ENCODE data around the gene ZNF318. TPM values are rescaled to one million over a fixed set of nuclear protein-coding genes. Genes with fewer than 3 reads are reported as not detected.
"Not testable (repeated sequence)": the region's sequence is repeated elsewhere in the genome, so short reads cannot be mapped to it uniquely, and the experiment has no call there.

ZNF318 gene
- total and polyA plus RNA-seq, 12 donors, result 5.9 to 19.3 (median 13.2) TPM

DNA sequence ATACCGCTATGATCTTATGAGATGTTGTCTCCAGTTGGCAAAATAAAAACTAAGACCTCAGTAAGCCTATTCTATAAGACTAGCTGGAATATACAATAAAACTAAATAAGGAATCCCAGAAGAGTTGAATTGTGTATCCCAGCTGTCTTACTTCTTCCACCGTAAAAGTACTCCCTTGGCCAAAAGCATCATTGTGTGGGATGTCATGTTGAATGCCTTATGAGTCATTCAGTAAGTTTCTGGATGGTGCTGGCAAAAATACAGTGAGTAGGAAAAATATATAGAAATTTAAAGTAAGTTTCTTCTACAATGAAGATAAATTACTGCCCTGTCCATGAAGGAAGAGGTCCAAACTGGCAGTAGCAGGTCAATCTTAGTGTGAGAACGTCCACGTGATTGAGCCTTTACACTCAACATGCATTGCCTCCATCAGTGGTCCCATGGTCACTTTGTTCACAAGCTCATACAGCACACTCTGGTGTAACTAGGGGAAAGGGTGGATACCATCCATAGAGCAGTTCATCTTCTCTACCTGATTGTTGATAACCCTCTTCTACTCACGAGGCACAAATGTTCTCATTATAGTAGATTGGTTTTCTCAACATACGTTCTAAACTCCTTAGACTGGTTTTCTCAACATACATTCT lies 13.7 kb upstream of the ZNF318 start:
- 77 to 81% (median 78%) methylated on average over 6 of the region's 6 CpGs for WGBS, 4 donors
- Histone ChIP-seq H3K27ac (no peak overlapping the region), H3K36me3 (replicated peaks in 1 of 2) (no peaks in the 10 kb centered on the region), H3K4me3 (no peak overlapping the region), H3K27me3 (no peaks in the 10 kb centered on the region), H3K4me1 (replicated peaks in 1 of 2) (no peaks in the 10 kb centered on the region), H3K9me3 (replicated peaks in 1 of 3) (no peaks in the 10 kb centered on the region)
- no peak for DNase-seq
- intact Hi-C loops (cut with DNase I), result loop anchor here (5.0 to 10.0 kb wide), 2 partner anchors 114 to 122 kb away; no protein-coding TSS in a partner anchor
- TF ChIP-seq, protein P1, sequence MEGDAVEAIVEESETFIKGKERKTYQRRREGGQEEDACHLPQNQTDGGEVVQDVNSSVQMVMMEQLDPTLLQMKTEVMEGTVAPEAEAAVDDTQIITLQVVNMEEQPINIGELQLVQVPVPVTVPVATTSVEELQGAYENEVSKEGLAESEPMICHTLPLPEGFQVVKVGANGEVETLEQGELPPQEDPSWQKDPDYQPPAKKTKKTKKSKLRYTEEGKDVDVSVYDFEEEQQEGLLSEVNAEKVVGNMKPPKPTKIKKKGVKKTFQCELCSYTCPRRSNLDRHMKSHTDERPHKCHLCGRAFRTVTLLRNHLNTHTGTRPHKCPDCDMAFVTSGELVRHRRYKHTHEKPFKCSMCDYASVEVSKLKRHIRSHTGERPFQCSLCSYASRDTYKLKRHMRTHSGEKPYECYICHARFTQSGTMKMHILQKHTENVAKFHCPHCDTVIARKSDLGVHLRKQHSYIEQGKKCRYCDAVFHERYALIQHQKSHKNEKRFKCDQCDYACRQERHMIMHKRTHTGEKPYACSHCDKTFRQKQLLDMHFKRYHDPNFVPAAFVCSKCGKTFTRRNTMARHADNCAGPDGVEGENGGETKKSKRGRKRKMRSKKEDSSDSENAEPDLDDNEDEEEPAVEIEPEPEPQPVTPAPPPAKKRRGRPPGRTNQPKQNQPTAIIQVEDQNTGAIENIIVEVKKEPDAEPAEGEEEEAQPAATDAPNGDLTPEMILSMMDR (IDR thresholded peaks at IDR 0.05), result no peak
- TF ChIP-seq POLR2A (IDR thresholded peaks at IDR 0.05), result no peak

GRCh38 chr6:43380858-43381257 lies 11.4 kb upstream of the ZNF318 start:
- not testable (repeated sequence) for H3K9me3 ChIP-seq (replicated peaks in 1 of 3); H3K36me3 ChIP-seq (replicated peaks in 1 of 2); H3K27me3 ChIP-seq; H3K4me1 ChIP-seq (replicated peaks in 1 of 2); H3K27ac ChIP-seq; DNase-seq; H3K4me3 ChIP-seq
- WGBS, 4 donors, result 84 to 92% (median 88%) methylated on average over 9 of the region's 9 CpGs
- intact Hi-C loops (cut with DNase I), result loop anchor here (5.0 to 10.0 kb wide), 2 partner anchors 116 to 124 kb away; no protein-coding TSS in a partner anchor

DNA sequence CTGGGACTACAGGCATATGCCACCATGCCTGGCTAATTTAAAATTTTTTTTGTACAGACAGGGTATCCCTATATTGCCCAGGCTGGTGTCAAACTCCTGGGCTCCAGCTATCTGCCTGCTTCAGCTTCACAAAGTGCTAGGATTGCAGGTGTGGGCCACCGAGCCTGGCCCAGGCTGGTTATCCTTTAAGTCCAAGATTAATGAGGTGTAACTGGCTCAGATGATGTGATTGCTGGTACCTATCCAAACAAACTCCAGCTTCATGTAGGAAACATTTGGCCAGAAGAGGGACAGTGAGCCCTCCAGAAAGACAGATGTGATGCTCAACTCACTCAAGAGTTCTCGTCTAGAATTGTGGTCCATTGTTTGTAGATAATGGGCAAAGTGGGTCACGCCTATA lies 9.2 kb upstream of the ZNF318 start:
- Histone ChIP-seq H3K4me1 (replicated peaks in 1 of 2) (no peaks in the 10 kb centered on the region), H3K4me3 (no peak overlapping the region), H3K9me3 (replicated peaks in 1 of 3) (no peaks in the 10 kb centered on the region), H3K27ac (no peak overlapping the region), H3K36me3 (replicated peaks in 1 of 2) (no peaks in the 10 kb centered on the region), H3K27me3 (no peaks in the 10 kb centered on the region)
- intact Hi-C loops (cut with DNase I), result no loop called here
- TF ChIP-seq, protein P1 (IDR thresholded peaks at IDR 0.05), result no peak
- TF ChIP-seq POLR2A (IDR thresholded peaks at IDR 0.05), result no peak
- WGBS, 4 donors, result 71 to 82% (median 73%) methylated on average over 2 to 3 of the region's 3 CpGs
- DNase-seq, result no peak

DNA sequence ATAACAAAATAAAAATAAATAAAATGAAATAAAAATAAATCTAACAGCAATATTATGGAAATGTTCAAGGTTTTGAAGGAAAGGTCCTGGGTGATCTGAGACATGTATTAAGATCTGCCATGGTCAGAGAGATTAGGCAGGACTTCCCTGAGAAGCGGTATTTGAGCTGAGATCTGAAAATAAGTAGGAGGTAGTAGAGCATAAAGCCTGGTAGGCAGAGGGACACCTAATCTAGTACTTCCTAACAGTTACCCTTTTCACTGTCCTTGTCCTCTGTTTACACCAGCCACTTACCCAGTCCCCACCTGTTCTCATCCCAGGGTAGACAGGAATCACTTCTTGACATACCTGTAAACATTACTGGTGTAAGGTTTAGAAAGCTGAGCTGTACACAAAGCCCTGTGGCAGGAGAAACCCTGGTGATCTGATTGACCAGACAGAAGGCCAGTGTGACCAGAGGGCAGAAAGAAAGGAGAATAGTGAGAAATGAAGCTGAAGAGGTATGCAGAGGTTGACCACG lies 8.3 kb upstream of the ZNF318 start:
- Histone ChIP-seq H3K36me3 (replicated peaks in 1 of 2) (no peaks in the 10 kb centered on the region), H3K4me1 (replicated peaks in 1 of 2) (no peaks in the 10 kb centered on the region), H3K9me3 (replicated peaks in 1 of 3) (no peaks in the 10 kb centered on the region), H3K4me3 (no peak overlapping the region), H3K27me3 (no peaks in the 10 kb centered on the region), H3K27ac (no peak overlapping the region)
- no peak for DNase-seq
- WGBS, 4 donors, result 84 to 96% (median 87%) methylated on average over 2 of the region's 2 CpGs
- TF ChIP-seq, protein P1 (IDR thresholded peaks at IDR 0.05), result no peak
- no peak for TF ChIP-seq POLR2A (IDR thresholded peaks at IDR 0.05)
- intact Hi-C loops (cut with DNase I), result no loop called here

GRCh38 chr6:43376551-43376981 lies 7.1 kb upstream of the ZNF318 start:
- 80 to 96% (median 87%) methylated on average over 1 of the region's 1 CpG for WGBS, 4 donors
- Histone ChIP-seq H3K27ac (no peak overlapping the region), H3K4me1 (replicated peaks in 1 of 2) (no peaks in the 10 kb centered on the region), H3K4me3 (no peak overlapping the region), H3K36me3 (replicated peaks in 1 of 2) (no peaks in the 10 kb centered on the region), H3K27me3 (no peaks in the 10 kb centered on the region), H3K9me3 (replicated peaks in 1 of 3) (no peaks in the 10 kb centered on the region)
- DNase-seq, result no peak
- TF ChIP-seq, protein P1 (IDR thresholded peaks at IDR 0.05), result no peak
- no peak for TF ChIP-seq POLR2A (IDR thresholded peaks at IDR 0.05)
- intact Hi-C loops (cut with DNase I), result no loop called here

All from adrenal gland (tissue), 12 donors.